Effector memory CD4-positive, alpha-beta T cell (primary cell): ENCODE results near the gene PCDHAC1.

Experiments used
- DNase-seq, 3 donors: peaks; one replicate each; pipeline ENCODE4 v3.0.0-alpha.2; 2020
- H3K27ac ChIP-seq: 2 replicates; pipeline ENCODE4 v1.7.0; 2013; ENCODE audit warnings: mild to moderate bottlenecking, low read length, moderate library complexity; ENCODE audit not compliant: insufficient read depth, poor library complexity, severe bottlenecking
- H3K27me3 ChIP-seq: replicated peaks from 2 replicates; pipeline ENCODE4 v1.7.0; 2013; ENCODE audit warnings: mild to moderate bottlenecking, low read length; ENCODE audit not compliant: insufficient read depth, control insufficient read depth, poor library complexity, severe bottlenecking
- H3K36me3 ChIP-seq: 2 replicates; pipeline ENCODE4 v1.7.0; 2013; ENCODE audit warnings: mild to moderate bottlenecking, low read length, moderate library complexity; ENCODE audit not compliant: control insufficient read depth, insufficient read depth
- H3K4me1 ChIP-seq: 2 replicates; pipeline ENCODE4 v1.7.0; 2013; ENCODE audit warnings: low read length, mild to moderate bottlenecking; ENCODE audit not compliant: control insufficient read depth, insufficient read depth, poor library complexity, severe bottlenecking
- H3K4me3 ChIP-seq: 2 replicates; pipeline ENCODE4 v1.7.0; 2013; ENCODE audit warnings: low read length, low read depth, mild to moderate bottlenecking; ENCODE audit not compliant: insufficient read depth, poor library complexity, severe bottlenecking
- H3K9me3 ChIP-seq: 2 replicates; pipeline ENCODE4 v1.7.0; 2013; ENCODE audit warnings: mild to moderate bottlenecking, low read length, moderate library complexity; ENCODE audit not compliant: control insufficient read depth

The PCDHAC1 gene

GRCh38 chr5:140926443-140927227 is 536 bp downstream of the PCDHAC1 start:
- Histone ChIP-seq H3K27me3 (peaks cover 13% of the 10 kb centered on the region), H3K9me3 (no peaks in the 10 kb centered on the region), H3K36me3 (no peaks in the 10 kb centered on the region), H3K27ac (no peak overlapping the region), H3K4me1 (peaks cover 5% of the 10 kb centered on the region), H3K4me3 (peak overlapping the region; percentile 39)
- peak in 1 of 3 donors; percentile 5 for DNase-seq

DNA sequence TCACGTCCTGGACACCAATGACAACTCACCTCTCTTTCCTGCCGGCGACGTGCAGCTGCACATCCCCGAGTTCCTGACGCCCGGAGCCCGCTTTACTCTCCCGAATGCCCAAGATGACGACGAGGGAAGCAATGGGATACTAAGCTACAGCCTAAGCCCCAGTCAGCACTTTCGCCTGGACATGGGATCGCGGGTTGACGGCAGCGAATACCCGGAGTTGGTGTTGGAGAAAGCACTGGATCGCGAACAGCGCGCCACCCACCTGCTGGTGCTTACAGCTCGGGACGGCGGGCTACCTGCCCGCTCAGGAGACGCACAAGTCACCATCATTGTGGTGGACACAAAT is 1.1 kb downstream of the PCDHAC1 start:
- peak overlapping the region; percentile 39 for H3K4me3 ChIP-seq
- no peaks in the 10 kb centered on the region for H3K9me3 ChIP-seq
- H3K36me3 ChIP-seq = no peaks in the 10 kb centered on the region
- DNase-seq = no peak
- peaks cover 13% of the 10 kb centered on the region for H3K27me3 ChIP-seq
- H3K4me1 ChIP-seq = peaks cover 5% of the 10 kb centered on the region
- no peak overlapping the region for H3K27ac ChIP-seq

DNA sequence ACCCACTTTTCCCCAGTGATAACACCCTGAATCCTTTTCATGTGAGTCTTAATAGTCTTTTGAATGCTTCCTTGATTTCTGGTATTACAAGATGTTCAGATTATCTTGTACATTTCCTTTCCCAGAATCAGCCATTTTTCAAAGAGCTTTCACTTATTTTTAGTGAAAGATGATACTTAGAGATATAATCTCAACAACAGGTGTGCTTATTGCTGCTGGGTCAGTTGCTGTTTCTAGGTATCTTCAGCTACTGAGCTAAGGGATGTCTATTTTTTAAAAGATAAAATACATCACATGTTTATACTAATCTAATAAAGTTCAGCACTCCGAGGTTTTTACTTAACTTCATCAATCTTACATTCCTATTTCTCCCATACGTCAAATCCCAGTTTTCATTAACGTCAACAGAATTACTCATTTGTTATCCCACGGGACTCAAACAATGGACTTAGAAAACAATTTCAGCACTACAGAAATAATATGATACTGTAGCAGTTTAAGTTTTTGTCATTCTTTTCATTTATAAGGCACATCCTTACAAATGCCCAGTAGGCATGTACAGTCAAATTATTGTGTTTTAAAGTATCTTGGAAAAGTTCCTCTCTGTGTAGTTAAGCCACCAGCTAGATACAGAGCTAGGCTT is 9.0 kb downstream of the PCDHAC1 start:
- no peak for DNase-seq
- Histone ChIP-seq H3K4me3 (no peak overlapping the region), H3K4me1 (no peaks in the 10 kb centered on the region), H3K36me3 (no peaks in the 10 kb centered on the region), H3K9me3 (no peaks in the 10 kb centered on the region), H3K27me3 (no peaks in the 10 kb centered on the region), H3K27ac (no peak overlapping the region)

- Histone ChIP-seq H3K9me3 (no peaks in the 10 kb centered on the region), H3K27ac (no peak overlapping the region), H3K4me1 (no peaks in the 10 kb centered on the region), H3K4me3 (no peak overlapping the region), H3K36me3 (no peaks in the 10 kb centered on the region), H3K27me3 (no peaks in the 10 kb centered on the region)
- DNase-seq = no peak
Observed at GRCh38 chr5:140946578-140946977, 20.5 kb downstream of the PCDHAC1 start.

- DNase-seq = no peak
- H3K9me3 ChIP-seq = no peaks in the 10 kb centered on the region
- H3K4me1 ChIP-seq = no peaks in the 10 kb centered on the region
- H3K27ac ChIP-seq = no peak overlapping the region
- no peaks in the 10 kb centered on the region for H3K36me3 ChIP-seq
- no peak overlapping the region for H3K4me3 ChIP-seq
- H3K27me3 ChIP-seq = no peaks in the 10 kb centered on the region
Observed at GRCh38 chr5:140951636-140952035, 25.5 kb downstream of the PCDHAC1 start.

DNA sequence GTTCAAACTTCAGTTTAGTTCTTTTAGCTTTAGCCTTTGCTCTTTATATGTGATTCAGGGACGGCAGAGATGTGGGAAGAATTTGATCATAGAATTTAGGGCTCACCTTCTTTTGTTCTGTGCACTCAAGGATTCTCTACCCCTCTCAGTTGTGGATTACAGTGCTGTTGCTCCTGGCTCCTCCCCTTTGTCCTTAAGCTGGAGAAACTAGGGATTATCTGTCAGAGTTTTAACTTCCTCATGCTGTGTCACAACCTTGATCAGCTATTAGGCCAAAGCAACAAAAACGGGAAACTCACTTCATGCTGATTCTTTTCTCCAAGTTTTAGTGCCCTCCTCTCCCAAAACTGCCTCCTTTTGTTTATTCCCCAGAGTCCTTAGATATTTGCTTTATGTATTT is 27.1 kb downstream of the PCDHAC1 start:
- no peaks in the 10 kb centered on the region for H3K9me3 ChIP-seq
- H3K36me3 ChIP-seq = no peaks in the 10 kb centered on the region

GRCh38 chr5:140962190-140962589 is 36.1 kb downstream of the PCDHAC1 start:
- DNase-seq = no peak
- Histone ChIP-seq H3K4me3 (no peak overlapping the region), H3K4me1 (no peaks in the 10 kb centered on the region), H3K9me3 (no peaks in the 10 kb centered on the region), H3K36me3 (no peaks in the 10 kb centered on the region), H3K27me3 (peaks cover 5% of the 10 kb centered on the region), H3K27ac (no peak overlapping the region)

More for the DNA sequence above, 27.1 kb downstream of the PCDHAC1 start:
- no peaks in the 10 kb centered on the region for H3K4me1 ChIP-seq
- DNase-seq = no peak
- no peak overlapping the region for H3K4me3 ChIP-seq
- no peaks in the 10 kb centered on the region for H3K27me3 ChIP-seq
- H3K27ac ChIP-seq = no peak overlapping the region

DNA sequence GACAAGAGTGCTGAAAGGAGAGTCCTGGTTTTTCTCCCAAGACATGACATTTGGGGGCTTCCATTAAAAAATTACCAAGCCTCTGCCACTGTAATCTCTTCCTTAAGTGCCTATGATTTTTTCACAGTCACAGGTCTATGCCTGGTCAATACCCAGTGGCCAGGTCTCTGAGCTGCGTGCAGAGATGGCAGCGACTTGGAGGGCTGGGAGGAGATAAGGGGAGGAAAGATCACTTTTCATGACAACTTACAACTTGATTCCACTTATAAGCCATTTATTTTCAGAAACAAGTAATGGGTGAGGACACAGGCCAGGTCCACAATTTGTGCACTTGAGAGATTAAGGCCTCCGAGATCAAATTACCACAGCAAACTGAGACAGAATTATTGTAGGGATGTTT is 38.3 kb downstream of the PCDHAC1 start:
- DNase-seq = no peak
- Histone ChIP-seq H3K27ac (no peak overlapping the region), H3K4me1 (no peaks in the 10 kb centered on the region), H3K36me3 (no peaks in the 10 kb centered on the region), H3K9me3 (no peaks in the 10 kb centered on the region), H3K4me3 (no peak overlapping the region), H3K27me3 (peaks cover 5% of the 10 kb centered on the region)

DNA sequence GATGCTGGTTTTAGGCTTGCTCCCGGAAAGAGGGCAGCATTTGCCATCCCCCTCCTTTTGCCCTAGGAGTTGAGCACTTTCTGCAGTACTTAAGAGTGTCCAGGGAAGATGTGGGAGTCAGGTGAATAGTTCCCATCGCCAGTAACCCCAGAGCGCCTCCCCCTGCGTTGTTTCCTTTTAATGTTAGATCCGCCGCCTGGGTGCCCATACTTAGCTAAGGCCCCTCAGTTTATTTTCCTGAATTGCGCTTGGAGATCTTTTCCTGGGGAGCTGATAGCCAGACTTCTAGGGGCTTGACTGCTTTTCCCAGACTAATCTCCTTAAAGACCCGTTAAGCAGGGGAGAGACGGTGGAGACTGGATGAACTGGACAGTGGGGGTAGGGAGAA is 39.8 kb downstream of the PCDHAC1 start:
- Histone ChIP-seq H3K27ac (no peak overlapping the region), H3K4me3 (no peak overlapping the region)
- no peak for DNase-seq

More for the DNA sequence above, 39.8 kb downstream of the PCDHAC1 start:
- H3K36me3 ChIP-seq = no peaks in the 10 kb centered on the region
- peaks cover 5% of the 10 kb centered on the region for H3K27me3 ChIP-seq
- H3K4me1 ChIP-seq = no peaks in the 10 kb centered on the region
- no peaks in the 10 kb centered on the region for H3K9me3 ChIP-seq
